Omental fat pad (tissue), 4 donors: Measurements from ENCODE around the gene HOXA9. TPM values are rescaled to one million over a fixed set of nuclear protein-coding genes. Genes with fewer than 3 reads are reported as not detected.
A peak's percentile ranks its signal among the peaks of the same experiment; 100 is the strongest.

Source experiments
- ATAC-seq: fragments of 150-250 bp; one replicate; pipeline ENCODE4 v1.9.1; 2016; ENCODE audit warnings: mild to moderate bottlenecking, moderate library complexity; ENCODE audit not compliant: low FRiP score
- DNase-seq: peaks from one replicate; pipeline ENCODE4 v3.0.0-alpha.2; 2019; ENCODE audit warnings: low spot score
- total RNA-seq, 4 donors: library from RNA; depleted of rRNA; stranded (reverse); fragments of >200 nt; gene quantifications; one replicate each; pipeline ENCODE4 v1.1.0, GENCODE V29; 2016
- TF ChIP-seq, protein P1 (sequence below), 3 donors: fragments of 450-650 bp; IDR thresholded peaks; one replicate each; pipeline ENCODE4 v1.5.1; 2016 to 2017; ENCODE audit warnings: antibody characterized with exemption in 3 of 3, mild to moderate bottlenecking in 3 of 3, moderate library complexity in 2 of 3

The HOXA9 gene
- total RNA-seq, 4 donors from 2014 or later = 0.19 to 2.4 (median 1.0) TPM; not detected in 1

DNA sequence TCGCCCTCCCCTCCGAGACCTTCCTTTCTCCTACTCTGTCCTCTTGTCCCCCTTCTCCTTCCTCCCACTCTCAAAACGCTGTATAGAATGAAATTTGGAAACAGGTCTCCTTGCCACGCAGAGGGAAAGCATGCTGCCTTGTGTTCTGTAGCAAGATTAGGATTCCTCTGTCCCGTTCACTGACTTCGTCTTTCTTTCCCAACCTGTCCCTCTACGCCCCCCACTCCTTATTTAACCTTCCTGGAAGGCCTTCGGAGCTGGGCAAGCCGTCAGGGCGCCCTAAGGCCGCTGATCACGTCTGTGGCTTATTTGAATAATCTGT is 1.3 kb downstream of the HOXA9 start:
- no peak for ATAC-seq
- TF ChIP-seq, protein P1, sequence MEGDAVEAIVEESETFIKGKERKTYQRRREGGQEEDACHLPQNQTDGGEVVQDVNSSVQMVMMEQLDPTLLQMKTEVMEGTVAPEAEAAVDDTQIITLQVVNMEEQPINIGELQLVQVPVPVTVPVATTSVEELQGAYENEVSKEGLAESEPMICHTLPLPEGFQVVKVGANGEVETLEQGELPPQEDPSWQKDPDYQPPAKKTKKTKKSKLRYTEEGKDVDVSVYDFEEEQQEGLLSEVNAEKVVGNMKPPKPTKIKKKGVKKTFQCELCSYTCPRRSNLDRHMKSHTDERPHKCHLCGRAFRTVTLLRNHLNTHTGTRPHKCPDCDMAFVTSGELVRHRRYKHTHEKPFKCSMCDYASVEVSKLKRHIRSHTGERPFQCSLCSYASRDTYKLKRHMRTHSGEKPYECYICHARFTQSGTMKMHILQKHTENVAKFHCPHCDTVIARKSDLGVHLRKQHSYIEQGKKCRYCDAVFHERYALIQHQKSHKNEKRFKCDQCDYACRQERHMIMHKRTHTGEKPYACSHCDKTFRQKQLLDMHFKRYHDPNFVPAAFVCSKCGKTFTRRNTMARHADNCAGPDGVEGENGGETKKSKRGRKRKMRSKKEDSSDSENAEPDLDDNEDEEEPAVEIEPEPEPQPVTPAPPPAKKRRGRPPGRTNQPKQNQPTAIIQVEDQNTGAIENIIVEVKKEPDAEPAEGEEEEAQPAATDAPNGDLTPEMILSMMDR (IDR thresholded peaks at IDR 0.05) = no peak

DNA sequence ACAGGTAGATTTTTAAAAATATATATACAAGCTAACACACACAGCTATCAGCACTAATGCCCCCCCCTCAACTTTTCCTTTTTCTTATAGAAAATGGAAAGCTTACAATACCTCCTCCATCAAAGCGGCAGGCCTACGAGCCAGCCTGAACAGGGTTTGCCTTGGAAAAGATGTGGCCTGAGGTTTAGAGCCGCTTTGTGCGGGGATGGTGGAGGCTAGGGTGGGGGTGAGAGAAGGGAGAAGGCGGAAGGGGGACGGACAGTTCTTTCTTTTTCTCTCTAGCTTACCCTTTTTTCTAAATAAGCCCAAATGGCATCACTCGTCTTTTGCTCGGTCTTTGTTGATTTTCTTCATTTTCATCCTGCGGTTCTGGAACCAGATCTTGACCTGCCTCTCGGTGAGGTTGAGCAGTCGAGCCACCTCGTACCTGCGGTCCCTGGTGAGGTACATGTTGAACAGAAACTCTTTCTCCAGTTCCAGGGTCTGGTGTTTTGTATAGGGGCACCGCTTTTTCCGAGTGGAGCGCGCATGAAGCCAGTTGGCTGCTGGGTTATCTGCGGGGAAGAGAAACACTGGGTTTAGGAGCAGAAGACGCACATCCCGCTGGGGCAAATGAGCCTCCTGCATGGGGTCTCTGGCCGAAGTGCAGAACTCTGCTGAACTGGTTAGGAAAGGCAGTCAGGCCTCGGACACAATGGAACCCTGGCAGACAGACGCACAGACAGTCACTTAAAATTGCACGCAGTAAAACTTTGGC is 1.9 kb downstream of the HOXA9 start:
- DNase-seq (no peak), ATAC-seq (no peak)
- TF ChIP-seq, protein P1 (IDR thresholded peaks at IDR 0.05) = no peak

More for the DNA sequence above, 1.3 kb downstream of the HOXA9 start:
- DNase-seq = no peak

DNA sequence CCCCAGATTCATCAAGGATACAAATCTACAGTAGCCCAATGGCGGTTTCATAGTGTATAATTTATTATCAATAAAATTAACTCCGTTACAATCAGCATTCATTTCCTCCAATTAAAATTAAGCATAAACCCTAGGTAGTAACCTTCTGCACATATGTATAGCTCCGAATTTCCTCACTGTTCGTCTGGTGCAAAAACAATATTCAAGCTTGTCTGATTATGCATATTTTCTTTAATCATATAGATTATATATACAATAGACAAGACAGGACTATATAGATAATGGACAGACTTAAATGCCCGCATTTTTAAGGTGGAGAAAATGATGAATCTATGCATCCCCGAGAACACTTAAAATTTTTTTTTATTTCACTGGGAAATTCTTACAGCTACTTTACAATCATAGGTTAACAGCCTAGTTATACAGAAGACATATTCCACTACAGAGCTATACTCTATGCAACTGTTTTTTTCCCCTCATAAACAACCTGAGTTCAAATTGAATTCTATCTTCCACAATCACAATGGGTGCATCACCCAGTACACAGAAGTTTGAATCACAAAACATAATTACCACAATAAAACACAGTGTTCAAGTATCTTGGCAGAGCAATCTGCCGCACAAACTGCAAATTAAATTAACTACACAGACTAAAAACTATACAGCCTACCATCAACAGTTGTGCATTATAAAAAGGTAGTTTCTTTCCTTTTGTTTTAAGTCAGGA is 2.6 kb downstream of the HOXA9 start:
- ATAC-seq (no peak), DNase-seq (no peak)
- TF ChIP-seq, protein P1 (IDR thresholded peaks at IDR 0.05) = no peak

DNA sequence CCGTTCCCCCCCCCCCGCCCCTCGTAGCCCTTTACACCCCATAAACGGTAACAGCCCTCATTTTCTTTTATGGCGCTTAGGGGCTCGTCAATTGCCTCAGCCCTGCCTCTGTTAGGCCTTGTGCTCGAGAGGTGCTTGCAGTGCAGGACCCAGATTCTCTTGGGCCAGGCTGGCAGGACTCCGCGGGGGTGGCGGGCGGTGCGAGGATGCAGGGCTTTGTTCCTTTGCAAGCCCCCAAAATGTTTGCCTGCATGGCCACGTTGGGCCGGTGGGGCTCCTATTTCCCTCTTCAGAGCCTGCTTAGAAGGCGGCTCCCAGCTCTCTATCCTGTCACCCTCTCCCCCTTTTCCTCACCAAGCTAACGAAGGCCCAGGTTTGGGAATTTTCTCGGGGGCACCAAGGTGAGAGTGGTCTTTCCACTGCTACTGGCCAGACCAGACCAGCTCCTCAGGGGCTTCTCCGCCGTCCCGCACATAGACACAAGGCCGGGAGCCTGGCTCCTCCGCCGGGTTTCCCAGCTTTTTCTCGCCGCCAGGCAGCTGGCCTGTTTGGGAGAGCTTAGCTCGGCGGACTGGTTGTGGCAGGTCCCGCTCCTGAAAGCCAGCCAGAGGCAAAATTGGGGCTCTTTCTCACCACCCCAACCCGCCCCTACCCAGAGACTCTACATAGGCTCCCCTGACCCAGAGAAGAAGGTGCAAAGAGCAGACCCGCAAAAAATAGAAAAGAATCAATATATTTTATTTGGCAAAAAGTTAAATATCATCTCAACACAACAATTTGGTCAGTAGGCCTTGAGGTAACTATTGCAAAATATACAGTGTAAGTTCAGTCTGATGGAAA is 3.4 kb downstream of the HOXA9 start:
- DNase-seq (peak; percentile 14), ATAC-seq (no peak)
- TF ChIP-seq, protein P1 (IDR thresholded peaks at IDR 0.05) = no peak

DNA sequence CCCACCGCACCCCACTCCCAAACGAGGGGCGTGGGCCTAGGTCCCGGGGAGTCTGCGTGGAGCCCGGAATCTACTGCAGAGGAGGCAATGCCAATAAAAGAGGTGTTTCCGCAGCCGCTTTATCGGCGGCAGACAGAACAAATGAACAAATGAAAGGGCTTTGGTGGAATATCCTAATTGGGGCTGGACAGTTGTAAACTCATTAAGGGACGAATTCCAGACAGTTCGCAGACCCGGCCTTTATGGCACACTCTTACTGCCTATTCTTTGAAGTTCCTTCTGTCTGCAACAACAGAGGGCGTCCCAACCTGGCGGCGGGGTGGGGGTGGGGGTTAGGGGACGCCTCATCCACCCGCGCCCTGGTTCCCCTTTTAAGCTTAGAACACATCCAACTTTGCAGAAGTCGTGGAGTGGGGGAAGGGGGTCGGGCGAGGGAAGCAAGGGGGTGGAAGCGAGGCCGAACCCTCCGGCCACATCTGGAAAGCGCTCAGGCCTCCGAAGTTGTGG is 4.1 kb downstream of the HOXA9 start:
- DNase-seq (no peak), ATAC-seq (no peak)
- TF ChIP-seq, protein P1 (IDR thresholded peaks at IDR 0.05) = no peak

DNA sequence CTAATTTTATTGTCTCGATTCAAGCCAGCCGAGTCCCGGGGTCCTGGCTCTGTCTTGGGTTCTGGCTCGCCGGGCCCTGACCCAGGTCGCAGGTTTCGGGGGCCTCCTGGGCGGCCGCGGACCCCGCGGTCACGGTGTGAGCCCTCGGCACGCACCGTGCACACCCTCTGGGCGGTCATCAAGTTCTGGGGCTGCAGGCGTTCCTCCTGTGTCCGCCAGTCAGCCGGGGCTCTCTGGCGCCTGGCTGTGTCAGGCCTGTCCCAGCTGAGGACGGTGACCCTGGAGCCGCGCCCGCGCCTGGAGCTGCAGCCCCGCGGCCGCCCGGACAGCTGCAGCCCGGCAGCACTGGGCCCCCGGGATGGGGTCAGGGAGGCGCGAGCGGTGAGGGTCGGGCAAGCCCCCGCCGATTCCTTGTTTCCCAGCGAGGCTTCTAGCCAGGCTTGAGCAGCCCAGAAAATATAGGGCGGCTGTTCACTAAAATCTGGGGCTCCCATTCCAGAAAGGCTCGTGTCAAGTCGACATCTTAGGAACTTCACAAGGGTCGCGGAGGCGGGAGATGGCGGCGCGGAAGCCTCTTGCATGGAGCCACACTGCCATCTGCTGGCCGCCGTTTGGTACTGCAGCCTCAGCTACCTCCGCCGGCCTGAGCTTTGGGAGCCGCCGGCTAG is 4.7 kb downstream of the HOXA9 start:
- DNase-seq (peak; percentile 86), ATAC-seq (peak; percentile 72)
- TF ChIP-seq, protein P1 (IDR thresholded peaks at IDR 0.05) = peak in 2 of 3 donors; percentile 95 to 98
